PC-9 (cell line): ENCODE results near the gene OR11H6. TPM values are rescaled to one million over a fixed set of nuclear protein-coding genes. Genes with fewer than 3 reads are reported as not detected.

ENCODE experiments used
- BruUV-seq: library from RNA; stranded (reverse); fragments of 400-500 nt; replicated peaks from 2 replicates; lab custom pipeline; 2021; lab: Mats Ljungman, UMichigan
- CTCF ChIA-PET: fragments of 300-600 bp; sonication (Branson Sonifier 250); formaldehyde crosslinking; loops from one replicate; lab custom pipeline; 2022; ENCODE audit warnings: antibody characterized with exemption; lab: Charles Lee
- POLR2A ChIA-PET: fragments of 300-600 bp; sonication (Branson Sonifier 250); formaldehyde crosslinking; loops from one replicate; lab custom pipeline; 2022; ENCODE audit warnings: antibody characterized with exemption; ENCODE audit not compliant: unreplicated experiment; lab: Charles Lee
- DNase-seq, 2 experiments: peaks; one replicate each; pipeline versions ENCODE4 v3.0.0 to v3.0.0-alpha.2; 2015 to 2022; ENCODE audit warnings: mixed read lengths in 1 of 2
- H2AFZ ChIP-seq: fragments of 200-600 bp; sonication (generic); 2 replicates; pipeline ENCODE4 v1.8.1; 2017; ENCODE audit warnings: antibody characterized with exemption
- H3F3A ChIP-seq: fragments of 200-600 bp; sonication (generic); 2 replicates; pipeline ENCODE4 v1.8.1; 2017; ENCODE audit warnings: antibody characterized with exemption, mild to moderate bottlenecking, low read depth; ENCODE audit not compliant: insufficient read depth
- H3K27ac ChIP-seq: fragments of 200-600 bp; sonication (generic); 2 replicates; pipeline ENCODE4 v1.6.1; 2016; ENCODE audit warnings: mixed run types
- H3K27me3 ChIP-seq: fragments of 200-600 bp; sonication (generic); 2 replicates; pipeline ENCODE4 v1.6.1; 2016; ENCODE audit warnings: low read depth, mixed run types; ENCODE audit not compliant: insufficient read depth
- H3K36me3 ChIP-seq: fragments of 200-600 bp; sonication (generic); 2 replicates; pipeline ENCODE4 v1.6.1; 2016; ENCODE audit warnings: low read depth, mixed run types
- H3K4me1 ChIP-seq: fragments of 200-600 bp; sonication (generic); replicated peaks from 2 replicates; pipeline ENCODE4 v1.6.1; 2016; ENCODE audit warnings: mixed run types; ENCODE audit not compliant: insufficient read depth
- H3K4me2 ChIP-seq: fragments of 200-600 bp; sonication (generic); 2 replicates; pipeline ENCODE4 v1.6.1; 2017; ENCODE audit warnings: mixed run types
- H3K4me3 ChIP-seq: fragments of 200-600 bp; sonication (generic); 2 replicates; pipeline ENCODE4 v1.6.1; 2016; ENCODE audit warnings: mixed run types
- H3K79me2 ChIP-seq: fragments of 200-600 bp; sonication (generic); 2 replicates; pipeline ENCODE4 v1.6.1; 2017; ENCODE audit warnings: low read depth, mixed run types
- H3K9me2 ChIP-seq: fragments of 200-600 bp; sonication (generic); 2 replicates; pipeline ENCODE4 v1.8.1; 2017; ENCODE audit warnings: mild to moderate bottlenecking; ENCODE audit not compliant: insufficient read depth
- H3K9me3 ChIP-seq: fragments of 200-600 bp; sonication (generic); 2 replicates; pipeline ENCODE4 v1.8.1; 2016; ENCODE audit warnings: low read depth; ENCODE audit not compliant: insufficient read depth
- H4K20me1 ChIP-seq: fragments of 200-600 bp; sonication (generic); 2 replicates; pipeline ENCODE4 v1.8.1; 2017; ENCODE audit not compliant: insufficient read depth
- CTCF ChIP-seq: fragments of 200-600 bp; sonication (generic); conservative IDR thresholded peaks from 2 replicates; pipeline ENCODE4 v1.6.1; 2017; ENCODE audit warnings: mixed run types, antibody characterized with exemption, mild to moderate bottlenecking, moderate library complexity
- EZH2 ChIP-seq: fragments of 200-600 bp; sonication (generic); IDR thresholded peaks from 2 replicates; pipeline ENCODE4 v1.8.0; 2017; ENCODE audit warnings: antibody characterized with exemption, low read depth
- intact Hi-C: fragments of 100-400 bp; cut with micrococcal nuclease; formaldehyde crosslinking; loops from one replicate; pipeline ENCODE4 v1.10.0; 2022; ENCODE audit not compliant: unreplicated experiment
- total RNA-seq: library from RNA; stranded (reverse); gene quantifications from 2 replicates; pipeline ENCODE4 v1.2.3, GENCODE V29; 2021

The OR11H6 gene
- total RNA-seq, 1 experiment from 2014 or later, result not detected

- no peak for TF ChIP-seq EZH2
- no peak for TF ChIP-seq CTCF
- Histone ChIP-seq H3K79me2 (no peaks in the 10 kb centered on the region), H2AFZ (no peak overlapping the region), H4K20me1 (no peaks in the 10 kb centered on the region), H3K9me3 (no peaks in the 10 kb centered on the region), H3K9me2 (no peaks in the 10 kb centered on the region), H3K27ac (no peak overlapping the region), H3K4me2 (no peak overlapping the region), H3F3A (no peaks in the 10 kb centered on the region), H3K27me3 (no peaks in the 10 kb centered on the region), H3K36me3 (no peaks in the 10 kb centered on the region), H3K4me3 (no peak overlapping the region), H3K4me1 (no peaks in the 10 kb centered on the region)
- intact Hi-C loops, result no loop called here
- no peak for DNase-seq
- POLR2A ChIA-PET, result no interaction called here
- BruUV-seq, result no TSS peak
- CTCF ChIA-PET, result no interaction called here
These were observed 46.0 kb upstream of the OR11H6 start for GRCh38 chr14:20177433-20177974.

GRCh38 chr14:20179218-20179617 lies 44.3 kb upstream of the OR11H6 start:
- Histone ChIP-seq H4K20me1 (no peaks in the 10 kb centered on the region), H3K79me2 (no peaks in the 10 kb centered on the region), H3F3A (no peaks in the 10 kb centered on the region), H3K27ac (no peak overlapping the region), H2AFZ (no peak overlapping the region), H3K4me3 (no peak overlapping the region), H3K27me3 (no peaks in the 10 kb centered on the region), H3K4me2 (no peak overlapping the region), H3K4me1 (no peaks in the 10 kb centered on the region), H3K9me3 (no peaks in the 10 kb centered on the region), H3K9me2 (no peaks in the 10 kb centered on the region), H3K36me3 (no peaks in the 10 kb centered on the region)
- intact Hi-C loops, result no loop called here
- BruUV-seq, result no TSS peak
- ChIA-PET POLR2A (no interaction called here), CTCF (no interaction called here)
- no peak for DNase-seq
- no peak for TF ChIP-seq EZH2
- no peak for TF ChIP-seq CTCF

GRCh38 chr14:20179880-20180279 lies 43.6 kb upstream of the OR11H6 start:
- H3K9me2 ChIP-seq, result no peaks in the 10 kb centered on the region
- no peaks in the 10 kb centered on the region for H3F3A ChIP-seq
- no peaks in the 10 kb centered on the region for H3K27me3 ChIP-seq
- no peaks in the 10 kb centered on the region for H3K79me2 ChIP-seq
- TF ChIP-seq CTCF (no peak), EZH2 (no peak)
- no peak overlapping the region for H3K27ac ChIP-seq
- intact Hi-C loops, result no loop called here
- POLR2A ChIA-PET, result no interaction called here
- BruUV-seq, result no TSS peak
- no peaks in the 10 kb centered on the region for H3K36me3 ChIP-seq
- H2AFZ ChIP-seq, result no peak overlapping the region
- H3K9me3 ChIP-seq, result no peaks in the 10 kb centered on the region
- no peaks in the 10 kb centered on the region for H4K20me1 ChIP-seq
- H3K4me1 ChIP-seq, result no peaks in the 10 kb centered on the region
- no peak overlapping the region for H3K4me2 ChIP-seq
- no peak for DNase-seq
- CTCF ChIA-PET, result no interaction called here
- H3K4me3 ChIP-seq, result no peak overlapping the region
